GM19438 (cell line): ENCODE measurements around the gene ST8SIA1.
"Not testable (repeated sequence)": the region's sequence is repeated elsewhere in the genome, so short reads cannot be mapped to it uniquely, and the experiment has no call there.

Experiments used
- ATAC-seq: cut with Tn5 transposase; IDR thresholded peaks from one replicate; pipeline ENCODE4 v1.9.1; 2021; ENCODE audit warnings: low read depth; ENCODE audit not compliant: unreplicated experiment

The ST8SIA1 gene, protein sequence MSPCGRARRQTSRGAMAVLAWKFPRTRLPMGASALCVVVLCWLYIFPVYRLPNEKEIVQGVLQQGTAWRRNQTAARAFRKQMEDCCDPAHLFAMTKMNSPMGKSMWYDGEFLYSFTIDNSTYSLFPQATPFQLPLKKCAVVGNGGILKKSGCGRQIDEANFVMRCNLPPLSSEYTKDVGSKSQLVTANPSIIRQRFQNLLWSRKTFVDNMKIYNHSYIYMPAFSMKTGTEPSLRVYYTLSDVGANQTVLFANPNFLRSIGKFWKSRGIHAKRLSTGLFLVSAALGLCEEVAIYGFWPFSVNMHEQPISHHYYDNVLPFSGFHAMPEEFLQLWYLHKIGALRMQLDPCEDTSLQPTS

DNA sequence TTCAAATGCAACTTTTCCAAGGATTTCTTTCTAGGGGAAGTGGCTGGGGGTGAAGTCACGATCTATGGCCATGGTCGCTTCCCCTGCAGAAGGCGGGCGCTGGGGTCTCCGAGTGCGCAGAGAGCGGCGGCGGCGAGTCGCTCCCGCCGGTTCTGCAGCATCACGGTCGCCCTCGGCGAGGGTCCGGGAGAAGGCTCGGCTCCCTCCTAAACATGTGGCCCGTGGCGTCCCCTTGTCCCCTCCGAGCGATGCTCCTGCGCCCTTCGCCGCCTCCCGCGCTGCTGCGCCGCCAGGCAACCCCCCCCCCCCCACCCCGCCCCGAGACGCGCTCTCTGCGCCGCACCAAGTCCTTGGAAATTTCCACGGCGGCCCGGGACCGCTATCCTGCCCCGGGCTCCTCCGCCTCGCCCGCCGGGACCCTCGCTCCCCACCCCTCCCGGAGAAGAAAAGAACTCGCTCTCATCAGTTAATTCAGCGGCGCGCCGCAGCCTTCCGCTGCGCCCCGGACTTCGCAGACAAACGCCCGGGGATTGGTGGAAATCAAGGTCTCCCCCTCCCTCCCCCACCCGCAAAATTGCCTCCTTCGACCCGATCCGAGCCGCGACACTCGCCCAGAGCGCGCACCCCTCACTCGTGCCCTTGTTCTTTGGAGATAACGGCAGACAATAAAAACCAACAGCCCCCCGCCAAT is at the start of gene ST8SIA1:
Gene ST8SIA1 (minus strand): TSS at position 298 of the 691 bp plus-strand sequence. CDS start 475 bp downstream, outside the sequence.
- peak; percentile 10 for ATAC-seq

DNA sequence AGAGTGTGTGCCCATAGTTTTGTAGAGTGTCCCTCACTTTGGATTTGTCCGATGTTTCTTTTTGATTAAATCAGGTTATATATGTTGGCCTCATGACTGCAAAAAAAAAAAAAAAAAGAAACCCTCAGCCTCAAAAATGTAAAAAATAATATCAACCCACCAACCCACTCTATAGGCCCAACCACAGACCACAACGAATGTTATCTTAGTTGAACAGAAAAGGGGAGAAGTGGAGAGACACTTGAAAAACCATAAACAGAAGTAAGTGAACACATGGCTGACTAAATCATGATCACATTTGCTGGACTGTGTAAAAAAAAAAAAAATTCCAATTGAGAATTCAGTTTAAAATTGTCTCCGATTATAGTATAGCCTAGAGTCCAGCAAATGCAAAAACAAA is 45.5 kb upstream of the ST8SIA1 start:
- ATAC-seq: no peak

DNA sequence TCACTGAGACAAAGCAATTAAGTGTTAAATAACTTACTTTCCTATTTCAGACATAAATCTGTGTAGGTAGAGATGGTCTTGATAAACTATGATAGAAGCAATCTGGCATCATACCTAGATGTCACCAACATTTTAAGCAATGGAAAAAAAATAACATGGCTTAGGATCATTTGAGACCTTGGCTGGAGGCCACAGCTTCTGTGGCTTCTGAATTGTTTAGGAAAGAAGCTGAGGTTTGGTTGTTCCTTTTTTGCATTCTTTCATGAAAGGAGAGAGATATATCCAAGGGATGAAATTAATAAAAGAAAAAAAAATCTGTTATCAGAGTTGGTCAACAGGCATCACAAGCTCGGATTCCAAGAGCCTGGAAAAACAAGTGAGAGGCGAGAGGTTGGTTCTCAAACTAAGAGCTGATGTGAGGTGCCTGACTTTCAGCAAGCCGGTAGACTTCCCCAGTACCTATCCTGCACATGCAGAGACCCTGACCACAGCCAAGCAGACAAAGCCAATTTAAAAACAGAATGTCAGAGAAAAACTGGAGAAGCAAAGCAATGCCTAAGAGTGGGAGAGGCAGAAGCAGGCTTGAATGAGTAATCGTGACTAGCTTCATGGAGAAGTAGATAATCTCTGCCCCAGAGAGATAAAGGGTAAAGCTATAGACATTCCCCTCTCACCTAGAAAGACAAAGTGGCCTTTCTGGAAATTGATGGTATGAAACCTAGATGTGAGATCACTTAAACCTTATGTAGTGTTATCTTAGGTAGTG is 43.4 kb upstream of the ST8SIA1 start:
- ATAC-seq: no peak

DNA sequence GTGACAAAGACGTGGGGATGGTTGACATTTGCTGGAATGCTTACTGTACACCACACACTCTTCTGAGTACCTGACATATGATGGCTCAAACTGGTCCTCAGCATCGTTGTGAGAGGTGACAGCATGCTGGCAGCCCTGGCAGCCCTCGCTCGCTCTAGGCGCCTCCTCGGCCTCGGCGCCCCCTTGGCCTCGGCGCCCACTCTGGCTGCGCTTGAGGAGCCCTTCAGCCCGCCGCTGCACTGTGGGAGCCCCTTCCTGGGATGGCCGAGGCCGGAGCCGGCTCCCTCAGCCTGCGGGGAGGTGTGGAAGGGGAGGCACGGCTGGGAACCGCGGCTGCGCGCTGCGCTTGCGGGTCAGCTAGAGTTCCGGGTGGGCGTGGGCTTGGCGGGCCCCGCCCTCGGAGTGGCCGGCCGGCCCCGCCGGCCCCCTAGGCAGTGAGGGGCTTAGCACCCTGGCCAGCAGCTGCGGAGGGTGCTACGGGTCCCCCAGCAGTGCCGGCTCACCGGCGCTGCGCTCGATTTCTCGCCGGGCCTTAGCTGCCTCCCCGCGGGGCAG is 42.2 kb upstream of the ST8SIA1 start:
- ATAC-seq: not testable (repeated sequence)

DNA sequence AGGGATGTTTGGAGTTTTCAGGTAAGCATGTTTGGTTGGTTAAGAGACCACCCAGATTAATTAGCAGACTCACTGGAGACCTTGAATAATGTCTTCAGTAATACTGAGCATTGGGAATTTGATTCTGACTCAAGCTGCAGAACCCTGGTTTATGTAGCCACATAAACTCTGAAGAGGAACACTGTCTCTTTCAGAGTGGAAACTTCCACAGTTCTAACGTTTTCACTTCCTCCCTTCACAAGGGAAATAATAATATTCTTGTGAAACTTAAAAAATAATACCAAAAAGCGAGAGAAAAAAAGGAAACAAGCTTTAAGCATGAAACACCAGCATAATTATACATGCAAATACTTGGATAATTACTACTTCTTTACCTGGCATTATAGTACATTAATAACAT is 40.0 kb upstream of the ST8SIA1 start:
- ATAC-seq: no peak

DNA sequence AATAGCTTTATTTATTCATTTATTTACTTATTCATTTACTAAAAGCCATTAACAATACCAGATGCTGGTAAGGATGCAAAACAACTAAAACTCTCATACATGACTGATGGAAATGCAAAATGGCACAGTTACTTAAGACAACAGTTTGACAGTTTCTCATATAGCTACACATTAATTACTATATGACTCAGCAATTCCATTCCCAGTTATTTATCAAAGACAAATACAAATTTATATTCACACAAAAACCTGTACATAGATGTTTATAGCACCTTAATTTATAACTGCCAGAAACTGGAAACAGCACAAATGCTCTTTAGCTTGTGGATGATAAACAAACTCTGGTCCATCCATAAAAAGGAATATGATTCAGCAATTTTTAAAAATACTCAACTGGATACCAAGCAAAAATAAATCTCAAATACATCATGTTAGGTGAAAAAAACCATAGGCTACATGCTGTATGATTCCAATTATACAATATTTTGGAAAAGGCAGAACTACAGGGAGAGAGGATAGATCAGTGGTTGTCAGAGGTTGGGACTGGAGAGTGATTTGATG is 37.9 kb upstream of the ST8SIA1 start:
- ATAC-seq: no peak

DNA sequence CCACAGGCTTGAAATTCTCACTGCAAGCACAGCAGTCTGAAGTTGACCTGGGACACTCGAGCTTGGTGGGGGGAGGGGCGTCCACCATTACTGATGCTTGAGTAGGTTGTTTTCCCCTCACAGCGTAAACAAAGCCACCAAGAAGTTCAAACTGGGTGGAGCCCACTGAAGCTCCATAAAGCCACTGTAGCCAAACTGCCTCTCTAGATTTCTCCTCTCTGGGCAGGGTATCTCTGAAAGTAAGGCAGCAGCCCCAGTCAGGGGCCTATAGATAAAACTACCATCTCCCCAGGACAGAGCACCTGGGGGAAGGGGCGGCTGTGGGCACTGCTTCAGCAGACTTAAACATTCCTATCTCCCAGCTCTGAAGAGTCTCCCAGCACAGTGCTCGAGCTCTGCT is 31.7 kb upstream of the ST8SIA1 start:
- ATAC-seq: no peak

DNA sequence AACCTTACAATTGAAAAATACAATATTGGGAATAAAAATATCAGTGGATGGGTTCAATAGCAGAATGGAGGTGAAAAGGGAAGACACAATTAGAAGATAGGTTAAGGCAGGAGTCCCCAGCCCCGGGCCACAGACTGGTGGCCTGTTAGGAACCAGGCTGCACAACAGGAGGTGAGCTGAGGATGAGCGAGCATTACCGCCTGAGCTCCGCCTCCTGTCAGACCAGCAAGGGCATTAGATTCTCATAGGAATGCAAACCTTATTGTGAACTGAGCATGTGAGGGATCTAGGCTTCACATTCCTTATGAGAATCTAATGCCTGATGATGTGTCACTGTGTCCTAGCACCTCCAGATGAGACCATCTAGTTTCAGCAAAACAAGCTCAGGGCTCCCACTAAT is 27.3 kb upstream of the ST8SIA1 start:
- ATAC-seq: no peak

DNA sequence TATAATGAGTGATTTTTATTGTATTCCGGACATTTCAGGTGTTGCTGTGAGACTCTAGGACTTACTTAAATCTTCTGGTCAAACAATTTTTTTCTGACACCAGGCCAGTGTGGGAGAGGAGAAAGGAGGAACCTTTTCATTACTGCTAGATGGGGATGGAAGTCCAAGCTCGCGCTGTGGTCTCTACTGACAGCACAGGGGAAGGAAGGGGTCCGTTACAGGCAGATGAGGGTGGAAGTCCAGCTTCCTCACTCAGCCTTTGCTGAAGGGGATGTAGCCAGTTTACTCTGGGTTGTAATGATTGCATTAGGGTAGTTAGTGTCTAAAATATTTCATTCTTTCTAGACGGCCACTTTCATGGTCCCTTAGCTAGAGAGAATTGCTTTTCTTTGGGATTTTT is 26.3 kb upstream of the ST8SIA1 start:
- ATAC-seq: no peak

DNA sequence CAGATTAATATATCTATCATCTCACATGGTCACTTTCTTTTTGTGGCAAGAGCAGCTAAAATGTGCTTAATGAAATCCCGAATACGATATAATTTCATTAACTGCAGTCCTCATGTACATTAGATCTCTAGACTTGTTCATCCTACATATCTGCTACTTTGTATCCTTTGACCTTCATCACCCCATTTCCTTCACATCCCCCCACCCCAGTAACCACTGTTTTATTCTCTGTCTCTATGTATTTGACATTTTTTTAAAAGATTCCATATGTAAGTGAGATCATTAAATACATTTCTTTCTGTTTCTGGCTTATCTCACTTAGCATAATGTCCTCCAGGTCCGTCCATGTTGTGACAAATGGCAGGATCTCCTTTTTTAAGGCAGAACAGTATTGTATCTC is 23.0 kb upstream of the ST8SIA1 start:
- no peak for ATAC-seq

DNA sequence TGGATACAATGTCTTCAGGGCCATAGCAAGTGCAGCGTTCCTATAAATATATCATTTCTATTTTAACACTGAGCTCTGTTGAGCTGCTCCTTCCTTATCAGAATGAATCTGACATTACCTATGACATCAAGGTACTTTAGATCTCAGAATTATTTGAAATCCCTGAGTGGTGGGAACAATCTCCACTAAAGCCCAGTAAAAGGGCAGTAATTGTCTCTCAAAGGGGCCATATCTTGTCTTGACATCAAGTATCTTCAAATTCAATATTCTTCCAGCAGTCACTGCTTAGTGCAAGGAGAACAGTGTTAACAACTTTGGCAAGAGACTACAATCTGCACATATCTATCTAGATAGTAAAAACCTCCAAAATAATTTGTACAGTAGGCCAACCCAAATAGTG is 21.7 kb upstream of the ST8SIA1 start:
- no peak for ATAC-seq

DNA sequence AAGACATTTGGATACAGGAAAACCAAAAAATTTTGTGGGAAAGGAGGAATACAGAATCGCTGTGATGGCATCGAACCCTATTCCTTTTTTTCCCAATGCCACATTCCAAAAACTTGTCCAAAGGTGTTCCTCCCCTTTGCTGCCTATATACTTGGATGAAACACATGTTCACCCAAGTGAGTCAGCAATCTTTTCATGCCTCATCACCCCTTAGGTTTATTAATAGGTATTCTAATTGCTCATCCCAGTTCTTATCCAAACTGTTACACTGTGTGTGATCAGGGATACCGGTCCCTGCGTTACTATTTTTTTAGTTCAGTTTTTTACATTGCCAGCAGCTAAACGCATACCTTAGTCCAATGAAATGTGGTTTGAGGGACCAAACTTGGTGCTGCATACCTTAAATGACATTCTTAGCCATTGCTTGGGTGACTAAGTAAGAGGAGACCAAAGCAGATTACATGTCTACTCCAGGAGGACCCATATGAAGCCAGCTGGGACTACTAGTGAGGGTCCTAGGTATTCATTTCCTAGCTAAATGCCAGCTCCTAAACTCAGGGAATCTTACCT is 20.6 kb upstream of the ST8SIA1 start:
- ATAC-seq: no peak

DNA sequence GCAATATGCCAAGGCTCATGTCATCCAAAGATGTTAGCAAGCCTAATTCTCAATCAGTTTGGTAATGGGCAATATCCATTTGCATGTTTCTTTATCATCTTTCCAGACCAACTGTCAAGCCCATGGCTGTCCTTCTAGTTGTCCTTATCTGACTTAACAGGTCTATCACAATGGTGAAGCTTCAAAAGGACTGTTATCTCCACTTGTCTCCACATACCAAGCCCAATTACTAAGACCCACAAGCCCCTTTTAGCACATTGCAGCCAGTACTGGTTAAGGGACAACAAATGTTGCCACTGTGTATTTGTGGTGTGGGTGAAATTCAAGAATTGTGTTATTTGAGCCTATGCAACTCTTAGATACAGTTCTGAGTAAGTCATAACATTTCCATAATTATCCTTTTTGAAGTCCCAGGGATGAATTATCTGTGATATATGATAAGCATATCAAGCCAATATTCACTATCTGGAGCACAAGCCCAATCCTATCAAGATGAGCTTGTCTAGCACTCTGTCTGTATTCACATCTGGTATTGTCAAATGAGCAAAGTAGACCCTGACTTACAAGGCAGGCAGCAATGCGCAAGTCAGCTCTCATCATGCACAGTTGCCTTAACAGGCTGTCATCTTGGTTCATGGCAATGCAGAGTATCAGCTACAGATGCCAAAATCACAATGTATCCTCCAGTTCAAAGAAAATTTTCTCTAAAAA is 19.3 kb upstream of the ST8SIA1 start:
- no peak for ATAC-seq

DNA sequence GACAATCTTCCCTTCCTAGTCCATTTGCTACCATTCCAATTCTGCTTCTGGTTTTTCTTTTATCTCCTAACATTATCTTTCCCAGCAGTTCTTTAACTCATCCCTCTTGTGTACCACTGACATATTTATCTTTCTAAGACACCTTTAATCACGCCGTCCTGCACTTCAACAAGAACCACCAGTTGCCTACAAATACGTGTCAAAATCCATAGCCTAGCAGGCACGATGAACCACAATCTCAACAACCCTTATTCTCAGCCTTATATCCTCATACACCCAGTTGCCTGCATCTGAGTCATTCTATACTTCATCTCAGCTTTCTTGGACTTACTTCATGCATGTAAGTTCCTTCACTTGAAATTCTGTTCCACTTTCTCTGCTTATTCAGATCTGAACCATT is 16.4 kb upstream of the ST8SIA1 start:
- ATAC-seq: no peak

DNA sequence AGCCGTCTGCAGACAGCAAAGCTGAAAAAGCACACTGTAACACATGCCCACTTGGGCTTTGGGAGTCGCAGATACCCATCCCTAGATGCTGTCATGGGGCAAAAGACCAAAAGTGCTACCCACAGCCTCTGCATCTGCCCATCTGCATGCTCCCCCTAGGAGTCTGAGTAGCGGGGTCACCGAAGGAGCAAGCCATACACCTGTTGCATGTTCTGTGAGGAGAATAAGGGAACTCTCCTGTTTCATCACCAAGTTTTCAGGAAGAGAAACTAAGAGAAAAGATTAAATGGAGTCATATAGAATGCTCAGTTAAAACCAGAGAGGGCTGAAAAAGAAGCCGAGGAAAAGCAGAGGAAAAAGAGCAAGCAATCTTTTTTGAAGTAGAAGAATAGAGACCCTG is 13.7 kb upstream of the ST8SIA1 start:
- no peak for ATAC-seq

DNA sequence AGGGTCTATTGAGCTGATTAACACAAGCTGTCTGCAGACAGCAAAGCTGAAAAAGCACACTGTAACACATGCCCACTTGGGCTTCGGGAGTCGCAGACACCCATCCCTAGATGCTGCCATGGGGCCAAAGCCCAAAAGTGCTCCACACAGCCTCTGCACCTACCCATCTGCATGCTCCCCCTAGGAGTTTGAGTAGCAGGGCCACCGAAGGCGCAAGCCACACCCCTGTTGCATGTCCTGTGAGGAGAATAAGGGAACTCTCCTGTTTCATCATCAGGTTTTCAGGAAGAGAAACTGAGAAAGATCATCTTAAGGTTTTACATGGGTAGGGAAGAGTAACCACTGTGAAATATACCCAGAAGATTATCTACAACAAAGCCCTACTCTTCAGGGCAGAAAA is 5.6 kb upstream of the ST8SIA1 start:
- no peak for ATAC-seq

DNA sequence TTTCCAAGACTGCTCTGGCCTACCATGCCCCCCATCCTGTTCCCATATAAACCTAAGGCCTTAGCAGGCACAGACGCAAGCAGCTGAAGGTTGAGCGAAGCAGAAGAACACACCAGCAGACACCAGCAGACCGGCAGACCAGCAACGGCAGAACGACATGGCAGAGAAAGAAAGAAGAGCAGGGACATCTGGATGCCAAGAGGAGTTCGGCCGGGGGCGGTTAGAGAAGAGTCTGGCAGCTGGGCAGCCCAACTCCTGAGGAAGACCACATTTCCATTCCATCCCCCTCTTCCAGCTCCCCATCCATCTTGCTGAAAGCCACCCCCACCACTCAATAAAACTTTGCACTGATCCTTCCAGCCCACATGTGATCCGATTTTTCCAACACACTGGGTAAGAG is 5.2 kb upstream of the ST8SIA1 start:
- no peak for ATAC-seq

DNA sequence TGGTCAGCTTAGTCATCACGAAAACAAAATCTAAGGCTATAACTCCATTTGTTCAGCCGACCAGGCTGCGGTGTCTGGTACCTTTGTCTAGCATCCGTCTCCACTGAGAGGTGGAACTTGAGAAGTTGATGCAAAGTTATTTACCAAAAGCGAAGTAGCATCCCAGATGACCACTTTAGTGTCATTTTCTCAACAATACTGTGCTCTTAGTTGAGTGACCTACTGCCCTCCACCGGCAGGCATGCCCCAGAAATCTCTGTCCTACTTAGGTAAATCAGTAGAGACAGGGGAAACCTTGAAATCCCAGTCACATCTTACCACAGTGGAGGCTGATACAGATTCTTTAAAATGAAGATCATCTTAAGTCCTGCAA is 1.3 kb upstream of the ST8SIA1 start:
- no peak for ATAC-seq

DNA sequence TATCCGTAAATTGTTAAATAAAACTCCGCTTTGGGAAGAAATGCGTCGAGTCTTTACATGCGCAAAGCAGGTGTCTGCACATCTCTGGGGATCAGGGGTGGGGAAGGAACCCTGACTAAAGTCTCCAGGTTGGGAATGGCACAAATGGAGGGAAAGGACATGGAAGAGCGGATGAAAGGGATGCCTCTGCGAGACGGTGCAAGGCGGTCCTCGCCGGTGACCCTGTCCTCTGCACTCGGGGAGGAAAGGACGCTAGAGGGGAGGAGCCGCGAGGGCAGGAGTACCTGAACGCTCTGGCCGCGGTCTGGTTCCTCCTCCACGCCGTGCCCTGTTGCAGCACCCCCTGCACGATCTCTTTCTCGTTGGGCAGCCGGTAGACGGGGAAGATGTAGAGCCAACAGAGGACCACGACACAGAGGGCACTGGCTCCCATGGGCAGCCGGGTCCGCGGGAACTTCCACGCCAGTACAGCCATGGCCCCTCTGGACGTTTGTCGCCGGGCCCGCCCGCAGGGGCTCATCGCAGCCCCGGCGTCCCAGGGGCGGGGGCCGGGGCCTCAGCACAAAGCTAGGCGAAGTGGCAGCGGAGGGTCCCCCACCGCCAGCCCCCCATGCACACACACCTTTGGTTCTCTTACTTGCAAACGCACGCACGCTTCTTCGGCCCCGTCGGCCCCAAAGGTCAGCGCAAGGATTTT is 646 bp downstream of the ST8SIA1 start:
- ATAC-seq: no peak
